Epithelial cell of proximal tubule (primary cell): ENCODE results near the gene CSDE1. TPM values are rescaled to one million over a fixed set of nuclear protein-coding genes. Genes with fewer than 3 reads are reported as not detected.

Experiments used
- DNase-seq: peaks from one replicate; pipeline ENCODE4 v3.0.0-alpha.2; 2011; ENCODE audit warnings: low read depth
- H3K4me3 ChIP-seq: 2 replicates; pipeline ENCODE4 v1.5.1; 2011; ENCODE audit warnings: low read depth, mild to moderate bottlenecking, low read length
- CTCF ChIP-seq: conservative IDR thresholded peaks from 2 replicates; pipeline ENCODE4 v1.5.1; 2012; ENCODE audit warnings: low read depth, mild to moderate bottlenecking, low read length
- total RNA-seq: library from RNA; depleted of rRNA; stranded (reverse); fragments of >200 nt; gene quantifications from 2 replicates; pipeline ENCODE4 v1.2.3, GENCODE V29; 2015

The CSDE1 gene
- total RNA-seq, 1 donor from 2014 or later: 294 TPM

GRCh38 chr1:114671011-114671938 lies 86.5 kb downstream of the CSDE1 start:
- H3K4me3 ChIP-seq: no peak overlapping the region
- peak; percentile 36 for TF ChIP-seq CTCF
- DNase-seq: no peak

- peak overlapping the region; percentile 84 for H3K4me3 ChIP-seq
- no peak for TF ChIP-seq CTCF
- peak; percentile 72 for DNase-seq
Measured at GRCh38 chr1:114670083-114671010, 87.4 kb downstream of the CSDE1 start.

- no peak for DNase-seq
- TF ChIP-seq CTCF: no peak
- peak within 1 kb of the TSS; percentile 84 for H3K4me3 ChIP-seq
Measured at GRCh38 chr1:114669562-114670082, 88.2 kb downstream of the CSDE1 start, which contains the start of gene DENND2C. TSS of gene DENND2C (minus strand) at chr1:114670049. CDS start at chr1:114625984, 44,065 bp downstream.

- peak overlapping the region; percentile 84 for H3K4me3 ChIP-seq
- no peak for TF ChIP-seq CTCF
- DNase-seq: no peak
Measured at GRCh38 chr1:114668784-114669561, 88.8 kb downstream of the CSDE1 start.

DNA sequence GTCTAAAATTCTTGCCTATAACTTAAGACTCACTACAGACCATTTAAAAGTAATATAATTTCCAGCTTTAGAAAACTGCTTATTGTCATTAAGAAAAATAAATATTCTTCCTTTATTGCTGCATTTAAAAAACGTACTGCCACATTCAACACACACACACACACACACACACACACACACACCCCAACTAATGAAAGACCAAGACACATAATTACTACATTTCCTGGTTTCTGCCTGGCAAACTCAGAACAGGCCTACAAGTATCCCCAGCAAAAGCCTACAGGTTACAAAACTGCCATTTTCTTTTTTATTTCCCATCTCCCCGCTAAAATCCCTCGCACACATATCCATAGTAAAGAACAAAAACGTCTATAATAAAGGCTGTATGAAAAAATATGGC lies 89.4 kb downstream of the CSDE1 start:
- H3K4me3 ChIP-seq: no peak overlapping the region
- no peak for DNase-seq

More for the DNA sequence above, 89.4 kb downstream of the CSDE1 start:
- TF ChIP-seq CTCF: no peak
